NCI-H69 (cell line): Measurements from ENCODE around the gene SPDL1.

Experiments used
- DNase-seq: peaks from one replicate; lab custom pipeline; 2025; lab: John Stamatoyannopoulos, UW

SPDL1 gene, protein sequence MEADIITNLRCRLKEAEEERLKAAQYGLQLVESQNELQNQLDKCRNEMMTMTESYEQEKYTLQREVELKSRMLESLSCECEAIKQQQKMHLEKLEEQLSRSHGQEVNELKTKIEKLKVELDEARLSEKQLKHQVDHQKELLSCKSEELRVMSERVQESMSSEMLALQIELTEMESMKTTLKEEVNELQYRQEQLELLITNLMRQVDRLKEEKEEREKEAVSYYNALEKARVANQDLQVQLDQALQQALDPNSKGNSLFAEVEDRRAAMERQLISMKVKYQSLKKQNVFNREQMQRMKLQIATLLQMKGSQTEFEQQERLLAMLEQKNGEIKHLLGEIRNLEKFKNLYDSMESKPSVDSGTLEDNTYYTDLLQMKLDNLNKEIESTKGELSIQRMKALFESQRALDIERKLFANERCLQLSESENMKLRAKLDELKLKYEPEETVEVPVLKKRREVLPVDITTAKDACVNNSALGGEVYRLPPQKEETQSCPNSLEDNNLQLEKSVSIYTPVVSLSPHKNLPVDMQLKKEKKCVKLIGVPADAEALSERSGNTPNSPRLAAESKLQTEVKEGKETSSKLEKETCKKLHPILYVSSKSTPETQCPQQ

DNA sequence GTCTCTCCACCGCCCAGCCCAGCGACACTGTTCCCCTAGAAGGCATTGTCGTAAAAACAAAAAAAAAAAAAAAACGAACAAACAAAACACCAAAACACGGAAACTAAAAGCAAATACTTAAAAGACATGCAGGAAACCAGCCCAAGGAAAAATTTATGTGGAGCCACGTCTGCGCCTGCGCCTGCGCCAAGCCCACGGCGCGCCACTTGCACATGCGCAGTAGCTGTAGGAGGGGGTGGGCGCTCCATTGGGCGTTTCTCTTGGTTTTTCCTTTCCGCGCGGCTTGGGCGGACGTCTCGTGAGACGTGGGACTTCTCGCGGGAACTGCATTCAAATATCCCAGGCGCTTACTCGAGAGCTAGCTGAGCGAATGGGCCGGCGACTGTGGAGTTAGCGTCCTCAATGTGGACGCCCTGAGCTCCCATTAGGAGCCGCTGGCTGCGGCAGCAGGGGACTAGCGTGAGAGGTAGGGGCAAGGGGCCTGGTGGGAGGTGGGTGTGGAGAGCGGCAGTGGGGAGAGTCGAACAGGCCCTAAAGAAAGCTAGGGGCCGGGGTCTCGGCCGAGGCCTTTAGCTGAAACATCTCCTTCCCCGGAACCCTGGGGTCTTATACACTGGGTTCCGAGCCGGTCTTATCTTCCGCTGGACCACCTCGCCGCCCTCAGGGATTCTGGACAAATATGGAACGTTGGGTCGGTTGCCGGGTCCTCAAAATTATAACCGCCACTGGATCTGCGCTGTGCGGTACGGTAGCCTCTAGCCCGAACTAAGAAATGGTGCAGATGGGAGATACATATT, at the start of gene SPDL1:
Gene SPDL1, plus strand, starts transcription at position 350 of the 797 bp plus-strand sequence. CDS start 4,644 bp downstream, outside the sequence.
- peak; percentile 98 for DNase-seq

DNA sequence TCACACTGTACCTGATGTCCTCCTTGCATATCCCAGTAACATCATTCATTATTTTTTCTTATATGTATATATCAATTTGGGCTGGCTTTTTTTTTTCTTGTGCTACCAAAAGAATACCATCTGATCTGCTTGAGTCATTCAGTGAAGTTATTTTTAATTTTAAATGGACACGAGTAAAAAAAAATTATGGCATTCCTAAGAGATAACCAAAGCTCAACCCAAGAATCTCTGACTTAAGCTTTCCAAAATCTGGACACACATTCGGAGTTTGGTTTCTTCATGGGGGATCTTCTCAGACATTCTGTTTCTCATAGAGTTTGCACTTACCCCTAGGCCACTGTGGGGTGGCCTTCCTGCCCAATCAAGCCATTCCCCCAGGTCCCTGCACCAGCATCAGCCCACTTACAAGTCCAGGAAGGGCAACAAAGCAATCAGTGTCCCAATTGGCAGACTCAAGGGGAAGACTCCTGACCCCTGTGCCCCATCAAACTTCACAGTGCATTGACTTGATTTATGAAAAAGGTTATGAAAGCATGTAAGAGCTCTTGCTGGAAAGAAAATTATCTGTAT, 49.2 kb upstream of the SPDL1 start:
- no peak for DNase-seq

DNA sequence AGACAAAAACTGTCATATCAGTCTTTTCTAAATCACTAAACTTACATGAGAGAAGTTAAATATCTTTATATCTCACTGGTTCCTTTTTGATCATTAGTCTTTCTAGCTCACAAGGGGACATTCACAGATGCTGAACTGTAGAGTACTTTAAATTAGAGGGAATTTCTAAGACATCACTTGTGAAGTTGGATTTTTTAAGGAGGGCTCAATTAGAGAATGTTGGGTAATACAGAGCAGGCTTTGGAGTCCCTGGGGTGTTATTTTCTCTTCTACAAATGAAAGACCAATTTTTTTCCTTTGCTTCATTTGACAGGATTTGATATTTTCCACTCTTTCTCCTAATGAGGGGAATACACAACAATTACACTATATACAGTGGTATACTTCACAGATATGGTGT, 48.6 kb upstream of the SPDL1 start:
- DNase-seq, result no peak

DNA sequence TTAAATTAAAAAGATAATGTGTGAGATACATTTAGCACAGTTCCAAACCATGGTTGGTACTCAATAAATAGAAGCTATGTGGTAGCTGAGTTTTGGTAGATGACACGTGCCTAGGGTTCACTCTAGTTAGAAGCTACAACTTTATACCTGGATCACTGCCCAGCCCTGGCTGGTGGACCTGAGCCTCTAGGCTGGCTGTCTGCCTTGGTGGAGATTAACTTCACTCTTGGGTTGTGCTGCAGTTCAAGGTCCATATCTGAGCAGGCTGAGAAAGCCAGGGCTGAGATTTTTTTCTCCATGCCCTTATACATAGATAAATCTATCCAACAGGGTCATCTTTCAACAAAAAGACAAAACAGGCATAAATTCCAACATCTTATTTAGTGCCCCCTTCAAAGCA, 44.6 kb upstream of the SPDL1 start:
- no peak for DNase-seq

DNA sequence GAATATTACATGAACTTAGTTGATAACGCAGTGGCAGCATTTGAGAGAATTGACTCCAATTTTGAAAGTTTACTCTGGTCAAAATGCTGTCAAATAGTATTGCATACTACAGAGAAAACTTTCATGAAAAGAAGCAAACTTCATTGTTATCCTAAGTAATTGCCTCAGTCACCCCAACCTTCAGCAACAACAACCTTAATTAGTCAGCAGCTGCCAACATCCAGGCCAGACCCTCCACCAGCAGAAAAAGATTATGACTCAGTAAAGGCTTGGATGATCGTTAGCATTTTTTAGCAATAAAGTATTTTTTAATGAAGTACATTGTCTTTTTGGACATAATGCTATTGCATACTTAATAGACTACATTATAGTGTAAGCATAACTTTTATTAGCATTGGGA, 40.8 kb upstream of the SPDL1 start:
- no peak for DNase-seq

GRCh38 chr5:169544264-169544950, 39.2 kb upstream of the SPDL1 start:
- DNase-seq, result no peak

DNA sequence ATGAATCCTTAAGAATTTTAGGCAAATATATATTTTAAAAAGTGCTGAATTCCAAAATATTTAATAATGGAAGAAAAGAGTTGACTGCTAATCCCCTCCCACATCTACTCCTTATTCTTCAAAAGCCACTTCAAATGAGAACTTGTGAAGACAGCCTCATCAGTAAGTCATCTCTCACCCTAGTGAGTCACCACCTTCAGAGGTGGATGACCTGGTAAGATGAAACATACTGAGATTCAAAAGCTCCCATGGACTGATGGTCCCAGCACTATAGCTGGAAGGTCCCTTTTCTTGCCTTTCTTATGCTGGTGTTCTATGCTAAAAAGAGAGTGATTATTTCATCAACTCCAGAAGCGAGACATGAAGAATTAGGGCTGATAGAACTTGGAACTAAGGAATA, 37.8 kb upstream of the SPDL1 start:
- no peak for DNase-seq

GRCh38 chr5:169546346-169546745, 37.2 kb upstream of the SPDL1 start:
- DNase-seq, result no peak

DNA sequence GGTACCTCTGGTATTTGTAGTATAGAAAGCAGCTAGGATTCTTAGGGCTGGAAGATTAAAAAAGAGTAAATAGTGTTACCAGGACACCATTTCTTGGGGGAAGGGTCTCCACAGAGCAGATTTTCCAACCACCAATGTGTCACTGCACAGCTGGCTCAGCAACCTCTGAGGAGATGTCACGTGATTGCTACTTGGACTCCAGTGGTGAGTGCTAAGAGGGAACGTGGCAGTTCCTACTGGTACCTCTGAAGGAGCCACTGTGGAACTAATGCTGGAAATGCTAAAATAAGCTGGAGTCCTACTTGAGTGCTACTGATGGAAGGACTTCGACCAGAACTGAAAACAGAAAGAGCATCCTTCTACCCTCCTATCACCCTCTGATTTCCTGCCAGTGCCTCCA, 36.1 kb upstream of the SPDL1 start:
- no peak for DNase-seq

DNA sequence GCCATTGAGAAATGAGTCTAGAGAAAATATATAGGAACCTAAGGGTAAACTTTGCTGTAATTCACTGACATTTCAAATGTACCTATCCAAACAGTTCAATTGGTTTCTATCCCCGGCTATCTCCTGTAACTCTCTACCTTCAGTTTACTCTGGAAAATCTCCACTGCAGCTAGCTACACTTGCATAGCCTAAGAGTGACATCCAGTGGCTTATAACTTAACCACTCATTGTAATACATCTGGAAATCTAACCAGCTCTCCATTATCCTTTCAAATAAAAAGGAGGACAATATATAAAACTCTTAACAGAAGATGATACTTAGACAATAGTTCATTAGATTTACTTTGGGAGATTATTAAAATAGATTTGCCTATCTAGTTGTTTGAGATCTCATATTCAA, 35.3 kb upstream of the SPDL1 start:
- DNase-seq, result peak; percentile 30

GRCh38 chr5:169549453-169550100, 34.0 kb upstream of the SPDL1 start:
- no peak for DNase-seq

DNA sequence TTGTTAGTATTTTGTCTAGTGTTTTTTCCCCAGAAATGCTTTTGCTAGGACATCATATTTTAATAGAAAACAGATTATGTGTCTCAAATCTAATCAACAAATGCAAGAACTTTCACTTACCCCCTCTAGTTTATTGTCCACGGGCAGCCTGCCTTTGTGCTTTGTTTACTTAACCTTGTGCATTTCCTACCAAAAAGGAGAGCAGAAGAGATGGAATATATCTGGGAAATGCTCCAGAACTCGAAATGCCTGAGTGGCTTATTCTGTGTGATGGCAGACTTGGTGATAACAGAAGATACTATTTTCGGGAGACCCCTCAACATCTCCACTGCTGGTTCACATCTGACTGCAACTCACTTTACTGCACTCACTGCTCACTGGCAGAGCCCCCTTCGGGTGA, 33.3 kb upstream of the SPDL1 start:
- DNase-seq, result no peak

DNA sequence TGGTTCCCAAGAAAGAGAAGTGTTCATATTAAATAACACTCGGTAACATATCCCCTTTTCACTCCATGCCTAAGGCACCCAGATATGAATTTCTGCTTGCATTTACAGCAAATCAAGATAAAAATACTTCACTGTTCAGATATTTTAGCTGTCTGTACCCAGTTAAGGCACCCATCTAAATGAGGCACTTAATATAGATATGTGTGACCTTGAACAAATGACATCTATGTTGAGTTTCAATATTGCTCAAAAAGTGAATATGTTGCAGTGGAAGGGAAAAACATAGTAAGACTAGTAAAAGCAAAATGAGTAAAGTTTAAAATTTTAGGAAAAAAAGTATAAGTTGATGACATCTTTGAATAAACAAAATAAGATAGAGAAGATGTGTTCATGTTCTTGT, 32.4 kb upstream of the SPDL1 start:
- DNase-seq, result no peak

- DNase-seq, result no peak
Measured at GRCh38 chr5:169551696-169552095, 31.9 kb upstream of the SPDL1 start.

DNA sequence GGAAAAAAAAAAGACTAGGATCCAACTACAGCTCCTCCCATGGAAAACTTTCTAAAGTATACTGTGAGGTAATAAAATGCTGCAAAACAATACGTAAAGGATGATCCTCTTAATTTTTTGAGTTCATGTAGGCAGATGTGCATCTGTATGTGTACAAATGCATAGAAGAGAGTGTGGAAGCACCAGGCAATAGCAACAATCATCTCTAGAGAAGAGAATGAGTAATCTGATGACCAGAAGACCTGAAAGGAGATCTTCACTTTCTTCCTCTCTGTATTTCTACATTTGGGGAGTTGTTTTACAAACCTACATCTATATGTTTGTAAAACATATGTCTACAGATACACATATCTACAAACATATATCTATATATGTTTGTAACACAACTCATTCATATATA, 29.3 kb upstream of the SPDL1 start:
- DNase-seq, result no peak

DNA sequence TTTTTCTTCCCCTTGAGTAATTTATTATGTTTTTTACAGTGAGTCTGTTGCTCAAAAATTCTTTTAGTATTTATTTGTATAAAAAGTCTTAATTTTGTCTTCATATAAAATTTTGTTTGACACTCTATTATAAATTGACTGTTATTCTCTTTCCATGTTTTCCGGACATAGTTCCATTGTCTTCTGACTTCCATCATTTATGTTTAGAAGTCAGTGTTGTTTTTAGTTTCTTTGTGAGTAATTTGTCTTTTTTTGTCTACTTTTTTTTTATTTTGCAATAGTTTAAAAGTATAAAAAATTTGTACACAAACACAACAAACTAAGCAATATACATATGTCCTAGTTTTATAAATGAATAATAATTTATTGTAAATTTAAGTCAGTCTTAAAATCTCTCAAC, 25.7 kb upstream of the SPDL1 start:
- no peak for DNase-seq

DNA sequence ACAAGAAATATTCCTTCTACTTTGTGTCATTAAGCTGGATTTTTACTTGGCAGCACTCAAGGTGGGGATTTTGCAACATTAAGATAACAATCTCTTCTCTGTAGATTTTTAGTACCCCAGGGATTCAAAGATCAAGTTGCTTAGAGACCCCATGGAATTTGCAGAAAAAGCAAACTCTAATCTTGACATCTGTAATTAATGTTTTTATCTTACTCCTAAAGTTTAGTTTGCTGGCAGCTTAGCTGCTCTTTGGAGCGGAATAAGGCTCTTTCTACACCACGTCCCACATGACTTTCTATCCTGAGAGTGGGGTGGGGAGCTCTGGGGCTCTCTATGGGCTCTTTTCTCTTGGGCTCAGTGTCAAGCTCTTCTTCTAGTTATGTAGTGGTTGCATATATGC, 21.7 kb upstream of the SPDL1 start:
- DNase-seq, result no peak

- DNase-seq, result no peak
Measured at GRCh38 chr5:169563369-169563768, 20.2 kb upstream of the SPDL1 start.

- DNase-seq, result no peak
Measured at GRCh38 chr5:169566202-169566601, 17.4 kb upstream of the SPDL1 start.

DNA sequence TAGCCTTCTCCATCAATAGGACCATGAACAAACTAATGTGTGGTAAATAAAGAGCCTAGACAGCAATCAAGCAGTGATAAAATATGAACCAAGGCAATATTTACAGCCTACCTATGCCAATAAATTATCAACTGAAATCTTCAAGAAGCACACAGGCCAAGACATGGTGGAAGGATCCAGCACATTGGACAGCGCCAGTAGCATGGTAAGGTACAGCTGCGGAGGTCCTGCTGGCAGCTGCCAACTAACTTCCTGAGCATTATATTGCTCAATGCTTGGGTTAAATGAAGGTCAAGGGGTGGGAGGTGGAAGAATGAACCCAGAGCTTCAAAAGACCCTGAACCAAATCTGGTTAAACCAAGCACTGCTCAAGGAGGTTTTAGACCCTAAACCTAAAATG, 16.5 kb upstream of the SPDL1 start:
- DNase-seq, result no peak

GRCh38 chr5:169569513-169569912, 14.1 kb upstream of the SPDL1 start:
- no peak for DNase-seq

GRCh38 chr5:169571355-169571754, 12.2 kb upstream of the SPDL1 start:
- peak; percentile 13 for DNase-seq
